ENCODE results near the gene GTF2IRD1.

- peak in 1 of 2 donors; percentile 64 for TF ChIP-seq EP300 (IDR thresholded peaks at IDR 0.05)
- no peak for TF ChIP-seq CTCF (IDR thresholded peaks at IDR 0.05)
- TF ChIP-seq POLR2A (IDR thresholded peaks at IDR 0.05) = no peak
These were observed 871 bp upstream of the GTF2IRD1 start for GRCh38 chr7:74452748-74453321.
